HepG2 (cell line): ENCODE results near the gene PFKM.

Source experiments
- TSC22D2 ChIP-seq: sonication (generic); formaldehyde crosslinking; IDR thresholded peaks from 2 replicates; pipeline ENCODE4 v1.5.1; 2020; ENCODE audit warnings: missing genetic modification reagents, mild to moderate bottlenecking, borderline replicate concordance
- ZNF879 ChIP-seq: sonication (generic); formaldehyde crosslinking; IDR thresholded peaks from 2 replicates; pipeline ENCODE4 v1.8.1; 2023; ENCODE audit warnings: missing genetic modification reagents

DNA sequence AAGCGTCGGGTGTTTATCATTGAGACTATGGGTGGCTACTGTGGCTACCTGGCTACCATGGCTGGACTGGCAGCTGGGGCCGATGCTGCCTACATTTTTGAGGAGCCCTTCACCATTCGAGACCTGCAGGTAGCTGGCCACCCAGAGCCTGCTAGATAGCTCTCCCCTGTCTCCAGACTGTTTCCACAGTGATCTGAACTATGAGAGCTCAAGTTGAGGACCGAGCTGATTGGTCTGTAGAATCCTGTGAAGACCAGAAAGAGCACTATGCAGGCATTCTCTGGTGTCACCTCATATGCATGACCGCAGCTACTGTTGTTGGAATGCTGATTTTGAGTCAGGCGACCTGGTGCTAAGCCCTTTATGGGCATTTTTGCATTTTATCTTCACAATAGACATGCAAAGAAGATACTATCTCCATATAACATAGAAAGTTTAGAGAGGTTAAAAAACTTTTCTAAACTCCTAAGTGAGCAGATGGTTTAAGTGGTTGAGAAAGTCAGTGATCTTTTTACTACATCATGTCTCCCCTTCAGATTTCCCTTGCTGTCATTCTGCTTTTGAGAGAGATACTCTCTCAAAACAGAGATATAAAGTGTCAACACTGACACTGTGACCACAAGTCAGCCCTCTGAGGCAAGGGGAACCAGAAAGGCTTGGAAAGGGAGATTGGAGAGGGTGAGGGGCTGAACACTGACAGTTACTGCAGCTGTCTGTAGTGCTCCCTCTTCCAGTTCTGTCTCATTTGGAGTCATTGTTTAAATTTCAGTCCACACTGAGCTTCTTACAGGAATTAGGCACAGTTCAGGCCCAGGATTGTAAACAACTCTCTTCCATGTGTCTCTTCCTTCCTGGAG lies 23.9 kb downstream of the PFKM start:
- TF ChIP-seq TSC22D2 (no peak), ZNF879 (CRISPR knock-in tag) (no peak)
